ENCODE data around the gene DOCK9. TPM values are rescaled to one million over a fixed set of nuclear protein-coding genes. Genes with fewer than 3 reads are reported as not detected.

DOCK9 gene
- polyA plus RNA-seq, 3 donors, result 0.01 TPM; not detected in 2

DNA sequence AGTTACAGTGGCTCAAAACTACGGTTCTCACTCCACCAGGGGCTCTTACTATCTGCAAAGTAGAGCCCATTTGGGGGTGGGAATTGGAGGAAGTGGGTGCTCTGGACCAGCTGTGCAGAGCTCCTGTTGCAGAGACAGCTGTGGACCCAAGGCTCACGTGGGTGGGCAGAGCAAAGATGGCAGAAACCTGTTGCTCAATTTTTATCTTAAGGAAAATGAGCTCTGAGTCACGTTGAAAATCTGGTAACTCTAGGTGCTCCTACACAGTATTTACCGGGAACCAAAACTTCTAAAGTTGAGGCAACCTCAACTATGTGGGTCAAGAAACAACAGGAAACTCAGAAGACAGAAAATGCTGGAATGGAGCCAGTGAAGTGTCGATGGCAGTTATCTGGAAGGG lies 195.2 kb downstream of the DOCK9 start:
- DNase-seq, result no peak
- H3K4me1 ChIP-seq (ENCODE audit: control insufficient read depth in 1 of 2, insufficient read depth in 2 of 2, low read length in 2 of 2), result no peaks in the 10 kb centered on the region
- no peaks in the 10 kb centered on the region for H4K20me1 ChIP-seq (ENCODE audit: insufficient read depth, low read length)
- no peaks in the 10 kb centered on the region for H3K79me2 ChIP-seq (ENCODE audit: insufficient read depth, low read length)
- Mint-ChIP-seq H3K36me3 (no peaks in the 10 kb centered on the region), H3K4me3 (no peak overlapping the region), H3K27me3 (ENCODE audit: low read depth in 3 of 3) (peaks cover 9 to 23% (median 9%) of the 10 kb centered on the region in 3 donors), H3K9me3 (peaks cover 0 to 4% (median 0%) of the 10 kb centered on the region in 7 donors), H3K4me1 (no peaks in the 10 kb centered on the region), H3K27ac (no peak overlapping the region)
- H3K27ac ChIP-seq (ENCODE audit: low read depth in 1 of 2, low read length in 2 of 2), result no peak overlapping the region
- H3K27me3 ChIP-seq (ENCODE audit: control insufficient read depth in 2 of 2, insufficient read depth in 2 of 2, low read length in 2 of 2), result no peaks in the 10 kb centered on the region
- TF ChIP-seq CTCF (IDR thresholded peaks at IDR 0.05), result no peak
- no peak overlapping the region for H3K4me3 ChIP-seq (replicated peaks in 1 of 3; ENCODE audit: low read depth in 2 of 3, low read length in 3 of 3)
- intact Hi-C loops (cut with micrococcal nuclease), result no loop called here
- H3K4me2 ChIP-seq (replicated peaks; ENCODE audit: extremely low read depth, low read length, poor library complexity, severe bottlenecking), result no peak overlapping the region
- no peak overlapping the region for H3K9ac ChIP-seq (ENCODE audit: insufficient read depth, low read length, poor library complexity, severe bottlenecking)
- WGBS (ENCODE audit: insufficient coverage), result 46% methylated on average over 3 of the region's 5 CpGs
- H2AFZ ChIP-seq (ENCODE audit: insufficient read depth, low read depth, low read length, poor library complexity, severe bottlenecking), result no peak overlapping the region
- H3K36me3 ChIP-seq (replicated peaks in 1 of 2; ENCODE audit: control insufficient read depth in 1 of 2, insufficient read depth in 2 of 2, low read length in 2 of 2), result no peaks in the 10 kb centered on the region
- H3K9me3 ChIP-seq (replicated peaks in 1 of 2; ENCODE audit: control insufficient read depth in 1 of 2, insufficient read depth in 1 of 2, low read length in 2 of 2), result no peaks in the 10 kb centered on the region

DNA sequence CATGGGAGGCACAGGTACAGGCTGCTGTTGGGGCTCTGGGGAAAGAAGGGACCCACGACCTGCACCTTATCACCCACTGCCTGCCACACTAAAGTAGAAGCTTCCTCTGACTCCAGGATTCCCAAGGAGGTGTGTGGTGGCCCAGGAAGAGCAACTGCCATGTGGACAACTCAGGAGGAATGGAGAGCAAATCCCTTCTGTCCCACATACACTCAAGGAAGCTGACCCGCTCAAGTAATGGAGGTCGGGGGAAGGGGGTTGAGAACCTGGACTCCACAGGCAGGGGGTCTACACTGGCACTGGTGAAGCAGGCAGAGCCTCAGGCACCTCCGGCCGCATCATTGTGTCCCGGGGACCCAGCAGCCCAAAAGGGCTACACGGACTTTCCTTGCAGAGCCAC lies 196.0 kb downstream of the DOCK9 start:
- H3K9me3 Mint-ChIP-seq, result peaks cover 0 to 5% (median 0%) of the 10 kb centered on the region in 7 donors
- WGBS (ENCODE audit: insufficient coverage), result 92% methylated on average over 2 of the region's 7 CpGs
- no peak overlapping the region for H3K4me3 ChIP-seq (replicated peaks in 1 of 3; ENCODE audit: low read depth in 2 of 3, low read length in 3 of 3)
- H2AFZ ChIP-seq (ENCODE audit: insufficient read depth, low read depth, low read length, poor library complexity, severe bottlenecking), result no peak overlapping the region
- no peak overlapping the region for H3K4me3 Mint-ChIP-seq
- peaks cover 8 to 17% (median 9%) of the 10 kb centered on the region in 3 donors for H3K27me3 Mint-ChIP-seq (ENCODE audit: low read depth in 3 of 3)
- no peak overlapping the region for H3K27ac ChIP-seq (ENCODE audit: low read depth in 1 of 2, low read length in 2 of 2)
- intact Hi-C loops (cut with micrococcal nuclease), result no loop called here
- no peaks in the 10 kb centered on the region for H3K27me3 ChIP-seq (ENCODE audit: control insufficient read depth in 2 of 2, insufficient read depth in 2 of 2, low read length in 2 of 2)
- no peaks in the 10 kb centered on the region for H3K9me3 ChIP-seq (replicated peaks in 1 of 2; ENCODE audit: control insufficient read depth in 1 of 2, insufficient read depth in 1 of 2, low read length in 2 of 2)
- no peak overlapping the region for H3K27ac Mint-ChIP-seq
- no peaks in the 10 kb centered on the region for H3K4me1 ChIP-seq (ENCODE audit: control insufficient read depth in 1 of 2, insufficient read depth in 2 of 2, low read length in 2 of 2)
- no peak overlapping the region for H3K9ac ChIP-seq (ENCODE audit: insufficient read depth, low read length, poor library complexity, severe bottlenecking)
- H3K4me2 ChIP-seq (replicated peaks; ENCODE audit: extremely low read depth, low read length, poor library complexity, severe bottlenecking), result no peak overlapping the region
- DNase-seq, result no peak
- no peaks in the 10 kb centered on the region for H4K20me1 ChIP-seq (ENCODE audit: insufficient read depth, low read length)
- no peak for TF ChIP-seq CTCF (IDR thresholded peaks at IDR 0.05)
- H3K36me3 ChIP-seq (replicated peaks in 1 of 2; ENCODE audit: control insufficient read depth in 1 of 2, insufficient read depth in 2 of 2, low read length in 2 of 2), result no peaks in the 10 kb centered on the region
- no peaks in the 10 kb centered on the region for H3K36me3 Mint-ChIP-seq
- H3K4me1 Mint-ChIP-seq, result no peaks in the 10 kb centered on the region
- no peaks in the 10 kb centered on the region for H3K79me2 ChIP-seq (ENCODE audit: insufficient read depth, low read length)

Data from CD14-positive monocyte (primary cell).